Caco-2 (cell line): ENCODE results near the gene BID. TPM values are rescaled to one million over a fixed set of nuclear protein-coding genes. Genes with fewer than 3 reads are reported as not detected.

Experiments used
- BruUV-seq: library from RNA; stranded (reverse); fragments of 400-500 nt; replicated peaks from 2 replicates; lab custom pipeline; 2021; lab: Mats Ljungman, UMichigan
- CTCF ChIA-PET: fragments of 300-600 bp; sonication (Branson Sonifier 250); formaldehyde crosslinking; loops from one replicate; lab custom pipeline; 2022; ENCODE audit warnings: antibody characterized with exemption; lab: Charles Lee
- POLR2A ChIA-PET: fragments of 300-600 bp; sonication (Branson Sonifier 250); formaldehyde crosslinking; loops from one replicate; lab custom pipeline; 2022; ENCODE audit warnings: antibody characterized with exemption; lab: Charles Lee
- DNase-seq, 2 experiments: peaks; one replicate each; pipeline versions ENCODE4 v3.0.0 to v3.0.0-alpha.2; 2020 to 2022
- H3K27me3 ChIP-seq: replicated peaks from 2 replicates; pipeline ENCODE4 v1.6.0; 2011; ENCODE audit warnings: low read length; ENCODE audit not compliant: control insufficient read depth, insufficient read depth
- H3K36me3 ChIP-seq: 2 replicates; pipeline ENCODE4 v1.5.1; 2011; ENCODE audit warnings: low read length; ENCODE audit not compliant: control insufficient read depth, insufficient read depth
- H3K4me1 ChIP-seq: fragments of 250-450 bp; sonication (Bioruptor Pico); 2 replicates; pipeline ENCODE4 v1.5.1; 2020; ENCODE audit warnings: mild to moderate bottlenecking
- H3K4me3 ChIP-seq: 2 replicates; pipeline ENCODE4 v1.5.1; 2011; ENCODE audit warnings: low read depth, mild to moderate bottlenecking, control low read depth, low read length
- H3K9me3 ChIP-seq: fragments of 250-450 bp; sonication (Bioruptor Pico); 2 replicates; pipeline ENCODE4 v1.5.1; 2020; ENCODE audit warnings: mild to moderate bottlenecking, moderate library complexity
- H3K27ac Mint-ChIP-seq: one replicate; pipeline ENCODE4 v1.8.0; 2022; ENCODE audit warnings: mixed read lengths; ENCODE audit not compliant: unreplicated experiment
- H3K27me3 Mint-ChIP-seq: one replicate; pipeline ENCODE4 v1.8.0; 2022; ENCODE audit warnings: mixed read lengths; ENCODE audit not compliant: insufficient read depth, unreplicated experiment
- H3K36me3 Mint-ChIP-seq: one replicate; pipeline ENCODE4 v1.8.0; 2022; ENCODE audit warnings: mild to moderate bottlenecking, mixed read lengths; ENCODE audit not compliant: insufficient read depth, unreplicated experiment
- H3K4me1 Mint-ChIP-seq: one replicate; pipeline ENCODE4 v1.8.0; 2022; ENCODE audit warnings: low read depth, mixed read lengths; ENCODE audit not compliant: unreplicated experiment
- H3K4me3 Mint-ChIP-seq: one replicate; pipeline ENCODE4 v1.8.0; 2022; ENCODE audit warnings: mild to moderate bottlenecking, moderate library complexity, mixed read lengths; ENCODE audit not compliant: unreplicated experiment
- H3K9me3 Mint-ChIP-seq: one replicate; pipeline ENCODE4 v1.8.0; 2022; ENCODE audit warnings: mixed read lengths; ENCODE audit not compliant: unreplicated experiment
- intact Hi-C: fragments of 100-400 bp; cut with micrococcal nuclease; formaldehyde crosslinking; loops from one replicate; pipeline ENCODE4 v1.10.0; 2022; ENCODE audit not compliant: unreplicated experiment
- total RNA-seq: library from RNA; stranded (reverse); gene quantifications from 2 replicates; pipeline ENCODE4 v1.2.3, GENCODE V29; 2022
- TF ChIP-seq, protein P1 (sequence below), 2 experiments: fragments of 200-600 bp in 1 of 2; IDR thresholded peaks; 1 replicate in 1 of 2; 2 replicates in 1 of 2; pipeline versions ENCODE4 v1.5.1 to v1.8.0; 2011 to 2022; ENCODE audit warnings: antibody characterized with exemption in 1 of 2, control low read depth in 1 of 2, inconsistent platforms in 1 of 2, low read depth in 1 of 2, low read length in 1 of 2, mild to moderate bottlenecking in 1 of 2, moderate library complexity in 1 of 2; ENCODE audit not compliant: insufficient read depth in 1 of 2, severe bottlenecking in 1 of 2, unreplicated experiment in 1 of 2

The BID gene
- total RNA-seq, 1 experiment from 2014 or later, result 28.2 TPM

GRCh38 chr22:17732251-17732854, 41.9 kb downstream of the BID start:
- peaks cover 25% of the 10 kb centered on the region for H3K36me3 Mint-ChIP-seq
- TF ChIP-seq, protein P1, sequence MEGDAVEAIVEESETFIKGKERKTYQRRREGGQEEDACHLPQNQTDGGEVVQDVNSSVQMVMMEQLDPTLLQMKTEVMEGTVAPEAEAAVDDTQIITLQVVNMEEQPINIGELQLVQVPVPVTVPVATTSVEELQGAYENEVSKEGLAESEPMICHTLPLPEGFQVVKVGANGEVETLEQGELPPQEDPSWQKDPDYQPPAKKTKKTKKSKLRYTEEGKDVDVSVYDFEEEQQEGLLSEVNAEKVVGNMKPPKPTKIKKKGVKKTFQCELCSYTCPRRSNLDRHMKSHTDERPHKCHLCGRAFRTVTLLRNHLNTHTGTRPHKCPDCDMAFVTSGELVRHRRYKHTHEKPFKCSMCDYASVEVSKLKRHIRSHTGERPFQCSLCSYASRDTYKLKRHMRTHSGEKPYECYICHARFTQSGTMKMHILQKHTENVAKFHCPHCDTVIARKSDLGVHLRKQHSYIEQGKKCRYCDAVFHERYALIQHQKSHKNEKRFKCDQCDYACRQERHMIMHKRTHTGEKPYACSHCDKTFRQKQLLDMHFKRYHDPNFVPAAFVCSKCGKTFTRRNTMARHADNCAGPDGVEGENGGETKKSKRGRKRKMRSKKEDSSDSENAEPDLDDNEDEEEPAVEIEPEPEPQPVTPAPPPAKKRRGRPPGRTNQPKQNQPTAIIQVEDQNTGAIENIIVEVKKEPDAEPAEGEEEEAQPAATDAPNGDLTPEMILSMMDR (IDR thresholded peaks at IDR 0.05; ENCODE audit: insufficient read depth in 1 of 2, low read depth in 1 of 2, low read length in 1 of 2, severe bottlenecking in 1 of 2, unreplicated experiment in 1 of 2), result no peak

DNA sequence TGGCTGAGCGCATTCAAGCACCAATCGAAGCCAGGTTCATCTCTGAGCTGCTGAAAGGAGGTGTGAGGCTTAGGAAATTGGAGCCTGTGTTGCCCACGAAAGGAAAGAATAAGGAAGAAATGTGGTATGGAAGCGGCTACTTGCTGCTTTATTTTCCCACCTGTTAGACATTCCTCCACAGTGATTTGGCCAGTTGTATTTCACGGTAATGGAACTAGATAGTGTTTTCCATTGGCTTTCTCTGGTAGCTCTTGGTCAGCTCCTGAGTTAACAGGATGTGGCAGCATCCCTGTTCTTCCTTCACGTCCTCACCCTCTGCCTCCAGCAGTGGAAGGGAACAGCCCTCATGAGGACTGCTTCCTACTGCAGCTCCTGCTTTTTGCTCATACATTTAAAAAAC, 44.7 kb downstream of the BID start:
- TF ChIP-seq, protein P1 (IDR thresholded peaks at IDR 0.05; ENCODE audit: insufficient read depth in 1 of 2, low read depth in 1 of 2, low read length in 1 of 2, severe bottlenecking in 1 of 2, unreplicated experiment in 1 of 2), result no peak
- Histone ChIP-seq H3K36me3 (no peaks in the 10 kb centered on the region), H3K27me3 (no peaks in the 10 kb centered on the region), H3K4me3 (no peak overlapping the region), H3K9me3 (no peaks in the 10 kb centered on the region), H3K4me1 (0 out of 2 replicates have a peak, but pooled peaks cover 6% of the 10 kb centered on the region)
- no TSS peak for BruUV-seq
- POLR2A ChIA-PET, result no interaction called here
- no peaks in the 10 kb centered on the region for H3K9me3 Mint-ChIP-seq
- H3K4me3 Mint-ChIP-seq, result no peak overlapping the region
- H3K27ac Mint-ChIP-seq, result no peak overlapping the region
- H3K4me1 Mint-ChIP-seq, result peaks cover 8% of the 10 kb centered on the region
- H3K27me3 Mint-ChIP-seq, result no peaks in the 10 kb centered on the region
- intact Hi-C loops, result no loop called here
- peaks cover 29% of the 10 kb centered on the region for H3K36me3 Mint-ChIP-seq
- CTCF ChIA-PET, result interaction anchor here (0.8 kb wide), 1 partner anchor 171 kb away, joined by 4 read pairs; no protein-coding TSS in a partner anchor
- DNase-seq, result no peak

More at GRCh38 chr22:17732251-17732854, 41.9 kb downstream of the BID start:
- no peak for DNase-seq
- no TSS peak for BruUV-seq
- Histone ChIP-seq H3K4me1 (no peaks in the 10 kb centered on the region), H3K36me3 (no peaks in the 10 kb centered on the region), H3K27me3 (no peaks in the 10 kb centered on the region), H3K4me3 (no peak overlapping the region), H3K9me3 (no peaks in the 10 kb centered on the region)
- H3K4me1 Mint-ChIP-seq, result no peaks in the 10 kb centered on the region
- no peaks in the 10 kb centered on the region for H3K9me3 Mint-ChIP-seq
- ChIA-PET CTCF (no interaction called here), POLR2A (no interaction called here)
- intact Hi-C loops, result no loop called here
- no peak overlapping the region for H3K27ac Mint-ChIP-seq
- H3K4me3 Mint-ChIP-seq, result no peak overlapping the region
- no peaks in the 10 kb centered on the region for H3K27me3 Mint-ChIP-seq

DNA sequence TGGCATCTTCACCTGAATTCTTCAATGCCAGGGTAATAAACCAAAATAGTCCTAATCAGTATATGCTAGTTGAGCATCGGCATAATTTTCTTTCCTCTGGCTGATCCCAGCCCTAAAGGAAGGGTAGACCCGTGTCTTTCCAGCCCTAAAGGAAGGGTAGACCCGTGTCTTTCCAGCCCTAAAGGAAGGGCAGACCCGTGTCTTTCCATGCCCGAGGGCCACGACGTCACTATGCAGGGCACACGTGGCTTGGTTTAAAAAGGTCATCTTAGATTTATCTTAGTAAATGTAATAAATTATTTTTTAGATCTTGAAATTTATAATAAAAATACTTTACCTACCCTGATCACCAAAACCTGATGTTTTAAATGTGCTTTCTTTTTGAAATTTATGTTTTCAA, 45.5 kb downstream of the BID start:
- H3K27me3 Mint-ChIP-seq, result no peaks in the 10 kb centered on the region
- no peak overlapping the region for H3K4me3 ChIP-seq
- H3K4me1 ChIP-seq, result 0 out of 2 replicates have a peak, but pooled peaks cover 6% of the 10 kb centered on the region
- H3K4me3 Mint-ChIP-seq, result no peak overlapping the region
- H3K27me3 ChIP-seq, result no peaks in the 10 kb centered on the region
- no peak for DNase-seq
- peaks cover 25% of the 10 kb centered on the region for H3K36me3 Mint-ChIP-seq
- ChIA-PET CTCF (no interaction called here), POLR2A (no interaction called here)
- peaks cover 8% of the 10 kb centered on the region for H3K4me1 Mint-ChIP-seq
- BruUV-seq, result TSS peak; percentile 48
- H3K9me3 ChIP-seq, result no peaks in the 10 kb centered on the region
- no peak overlapping the region for H3K27ac Mint-ChIP-seq
- no peaks in the 10 kb centered on the region for H3K36me3 ChIP-seq
- intact Hi-C loops, result no loop called here
- H3K9me3 Mint-ChIP-seq, result no peaks in the 10 kb centered on the region
- TF ChIP-seq, protein P1 (IDR thresholded peaks at IDR 0.05; ENCODE audit: insufficient read depth in 1 of 2, low read depth in 1 of 2, low read length in 1 of 2, severe bottlenecking in 1 of 2, unreplicated experiment in 1 of 2), result no peak
